Vagina (tissue), 2 donors: ENCODE results near the gene LMO3. TPM values are rescaled to one million over a fixed set of nuclear protein-coding genes. Genes with fewer than 3 reads are reported as not detected.

Source experiments
- DNase-seq, 2 donors: peaks; one replicate each; pipeline ENCODE4 v3.0.0-alpha.2; 2017; ENCODE audit errors: extremely low spot score in 2 of 2
- H3K27ac ChIP-seq: fragments of 200-600 bp; sonication (generic); one replicate; pipeline ENCODE4 v1.5.1; 2019
- H3K27me3 ChIP-seq: fragments of 200-600 bp; sonication (generic); one replicate; pipeline ENCODE4 v1.5.1; 2019
- H3K36me3 ChIP-seq, 2 donors: fragments of 200-600 bp; sonication (generic); one replicate each; pipeline ENCODE4 v1.5.1; 2017 to 2019
- H3K4me1 ChIP-seq: fragments of 200-600 bp; sonication (generic); one replicate; pipeline ENCODE4 v1.5.1; 2019
- H3K4me3 ChIP-seq, 2 donors: fragments of 200-600 bp; sonication (generic); 1 replicate in 1 of 2; 2 replicates in 1 of 2; pipeline ENCODE4 v1.5.1; 2016 to 2019
- H3K9me3 ChIP-seq: fragments of 200-600 bp; sonication (generic); one replicate; pipeline ENCODE4 v1.5.1; 2019
- POLR2A ChIP-seq, 2 donors: fragments of 450-650 bp; IDR thresholded peaks; one replicate each; pipeline ENCODE4 v1.6.1; 2017; ENCODE audit warnings: antibody characterized with exemption in 2 of 2, mild to moderate bottlenecking in 2 of 2, moderate library complexity in 2 of 2
- POLR2AphosphoS5 ChIP-seq, 2 donors: sonication (generic); formaldehyde crosslinking; IDR thresholded peaks; one replicate each; pipeline ENCODE4 v1.9.0; 2017; ENCODE audit warnings: antibody characterized with exemption in 2 of 2, mild to moderate bottlenecking in 2 of 2, low read depth in 1 of 2; ENCODE audit not compliant: insufficient read depth in 1 of 2
- intact Hi-C: fragments of 100-400 bp; cut with DNase I; formaldehyde crosslinking; loops from one replicate; pipeline ENCODE4 v1.15.1; 2023
- total RNA-seq: library from RNA; depleted of rRNA; stranded (reverse); fragments of >200 nt; gene quantifications from one replicate; pipeline ENCODE4 v1.2.3, GENCODE V29; 2016
- TF ChIP-seq, protein P1 (sequence below), 3 experiments: fragments of 450-650 bp in 2 of 3; fragments of 200-600 bp in 1 of 3; sonication (generic) in 1 of 3; IDR thresholded peaks; one replicate each; pipeline ENCODE4 v1.5.1; 2017 to 2019; ENCODE audit warnings: antibody characterized with exemption in 3 of 3, mild to moderate bottlenecking in 2 of 3, moderate library complexity in 2 of 3

LMO3 gene
- total RNA-seq, 1 donor from 2014 or later, result 73.7 TPM

DNA sequence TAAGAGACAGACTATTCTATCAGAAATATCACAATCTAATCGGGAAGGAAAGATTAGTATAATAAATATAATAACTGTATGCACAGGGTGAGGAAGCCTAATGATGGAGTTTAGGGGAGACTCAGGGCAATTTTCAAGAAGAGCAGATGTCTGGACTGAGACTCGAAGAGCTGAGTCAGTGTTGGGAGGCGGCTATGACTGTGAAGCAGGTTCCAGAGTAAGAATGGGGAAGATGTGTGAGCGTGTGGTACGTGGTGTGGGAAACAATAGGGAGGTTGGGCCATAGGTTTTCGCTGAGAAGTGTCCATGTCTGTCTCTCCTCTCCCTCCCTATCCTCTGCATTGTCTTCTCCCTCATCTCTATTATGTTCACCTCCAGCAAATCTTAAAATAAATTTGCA is 85.6 kb downstream of the LMO3 start:
- intact Hi-C loops, result no loop called here
- H3K27ac ChIP-seq, result no peak overlapping the region
- no peaks in the 10 kb centered on the region for H3K27me3 ChIP-seq
- H3K36me3 ChIP-seq, result no peaks in the 10 kb centered on the region
- H3K4me3 ChIP-seq, result no peak overlapping the region
- DNase-seq, result no peak
- TF ChIP-seq, protein P1, sequence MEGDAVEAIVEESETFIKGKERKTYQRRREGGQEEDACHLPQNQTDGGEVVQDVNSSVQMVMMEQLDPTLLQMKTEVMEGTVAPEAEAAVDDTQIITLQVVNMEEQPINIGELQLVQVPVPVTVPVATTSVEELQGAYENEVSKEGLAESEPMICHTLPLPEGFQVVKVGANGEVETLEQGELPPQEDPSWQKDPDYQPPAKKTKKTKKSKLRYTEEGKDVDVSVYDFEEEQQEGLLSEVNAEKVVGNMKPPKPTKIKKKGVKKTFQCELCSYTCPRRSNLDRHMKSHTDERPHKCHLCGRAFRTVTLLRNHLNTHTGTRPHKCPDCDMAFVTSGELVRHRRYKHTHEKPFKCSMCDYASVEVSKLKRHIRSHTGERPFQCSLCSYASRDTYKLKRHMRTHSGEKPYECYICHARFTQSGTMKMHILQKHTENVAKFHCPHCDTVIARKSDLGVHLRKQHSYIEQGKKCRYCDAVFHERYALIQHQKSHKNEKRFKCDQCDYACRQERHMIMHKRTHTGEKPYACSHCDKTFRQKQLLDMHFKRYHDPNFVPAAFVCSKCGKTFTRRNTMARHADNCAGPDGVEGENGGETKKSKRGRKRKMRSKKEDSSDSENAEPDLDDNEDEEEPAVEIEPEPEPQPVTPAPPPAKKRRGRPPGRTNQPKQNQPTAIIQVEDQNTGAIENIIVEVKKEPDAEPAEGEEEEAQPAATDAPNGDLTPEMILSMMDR (IDR thresholded peaks at IDR 0.05), result no peak
- TF ChIP-seq POLR2AphosphoS5 (IDR thresholded peaks at IDR 0.05; ENCODE audit: insufficient read depth in 1 of 2, low read depth in 1 of 2) (no peak), POLR2A (IDR thresholded peaks at IDR 0.05) (no peak)
- H3K4me1 ChIP-seq, result no peaks in the 10 kb centered on the region
- no peaks in the 10 kb centered on the region for H3K9me3 ChIP-seq

GRCh38 chr12:16515666-16516065 is 90.3 kb downstream of the LMO3 start:
- DNase-seq, result no peak
- intact Hi-C loops, result no loop called here
- no peaks in the 10 kb centered on the region for H3K9me3 ChIP-seq

DNA sequence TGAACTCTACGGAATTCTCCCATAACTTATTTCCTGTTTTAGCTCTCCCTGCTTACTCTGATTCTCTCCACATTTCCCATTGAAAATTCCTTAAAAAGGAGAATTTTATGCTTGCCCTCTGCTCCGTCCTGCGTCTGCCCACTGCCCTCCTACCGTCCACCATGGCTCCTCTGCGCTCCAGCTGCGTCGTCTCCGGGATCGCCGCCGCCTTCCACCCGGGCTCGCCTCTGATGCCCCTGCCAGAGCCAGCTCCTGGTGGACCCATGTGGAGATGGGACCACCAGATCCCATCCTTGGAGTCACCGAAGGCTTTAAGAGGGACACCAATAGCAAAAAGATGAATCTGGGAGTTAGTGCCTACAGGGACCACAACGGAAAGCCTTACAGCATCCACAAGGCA is 92.7 kb downstream of the LMO3 start:
- H3K27ac ChIP-seq, result no peak overlapping the region
- TF ChIP-seq POLR2A (IDR thresholded peaks at IDR 0.05) (no peak), POLR2AphosphoS5 (IDR thresholded peaks at IDR 0.05; ENCODE audit: insufficient read depth in 1 of 2, low read depth in 1 of 2) (no peak)
- no peaks in the 10 kb centered on the region for H3K4me1 ChIP-seq
- H3K27me3 ChIP-seq, result no peaks in the 10 kb centered on the region
- DNase-seq, result no peak
- H3K36me3 ChIP-seq, result no peaks in the 10 kb centered on the region
- H3K4me3 ChIP-seq, result no peak overlapping the region
- H3K9me3 ChIP-seq, result no peaks in the 10 kb centered on the region
- intact Hi-C loops, result no loop called here

More at GRCh38 chr12:16515666-16516065, 90.3 kb downstream of the LMO3 start:
- TF ChIP-seq POLR2AphosphoS5 (IDR thresholded peaks at IDR 0.05; ENCODE audit: insufficient read depth in 1 of 2, low read depth in 1 of 2), result no peak
- no peak for TF ChIP-seq POLR2A (IDR thresholded peaks at IDR 0.05)
- Histone ChIP-seq H3K27ac (no peak overlapping the region), H3K27me3 (no peaks in the 10 kb centered on the region), H3K4me3 (no peak overlapping the region), H3K36me3 (no peaks in the 10 kb centered on the region), H3K4me1 (no peaks in the 10 kb centered on the region)

DNA sequence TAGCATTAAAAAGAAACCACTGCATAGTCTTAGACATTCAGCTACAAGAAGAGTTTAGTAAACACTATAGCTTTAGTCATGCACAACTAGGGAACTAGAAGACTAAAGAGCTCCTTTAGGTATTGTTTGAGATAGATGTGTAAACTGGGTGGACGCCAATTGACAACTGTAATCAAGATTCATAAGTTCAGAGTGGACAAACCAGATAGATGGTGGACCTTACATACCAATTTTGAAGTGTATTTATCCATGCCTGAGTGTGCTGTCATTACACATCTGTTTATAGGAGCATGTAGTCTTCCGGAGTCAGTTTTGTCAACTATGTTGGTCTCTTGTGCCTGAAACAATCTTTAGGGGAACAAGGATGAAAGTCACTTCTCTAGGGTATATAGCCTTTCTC is 96.6 kb downstream of the LMO3 start:
- H3K27me3 ChIP-seq, result no peaks in the 10 kb centered on the region
- no peaks in the 10 kb centered on the region for H3K4me1 ChIP-seq
- no peaks in the 10 kb centered on the region for H3K9me3 ChIP-seq
- TF ChIP-seq, protein P1 (IDR thresholded peaks at IDR 0.05), result no peak
- TF ChIP-seq POLR2A (IDR thresholded peaks at IDR 0.05), result no peak
- TF ChIP-seq POLR2AphosphoS5 (IDR thresholded peaks at IDR 0.05; ENCODE audit: insufficient read depth in 1 of 2, low read depth in 1 of 2), result no peak
- H3K27ac ChIP-seq, result no peak overlapping the region
- no peak for DNase-seq
- intact Hi-C loops, result no loop called here
- no peaks in the 10 kb centered on the region for H3K36me3 ChIP-seq
- H3K4me3 ChIP-seq, result no peak overlapping the region

- intact Hi-C loops, result no loop called here
Observed at GRCh38 chr12:16506394-16506793, 99.6 kb downstream of the LMO3 start.

GRCh38 chr12:16504200-16504599 is 101.8 kb downstream of the LMO3 start:
- H3K36me3 ChIP-seq, result no peaks in the 10 kb centered on the region
- no peaks in the 10 kb centered on the region for H3K9me3 ChIP-seq
- no peak for DNase-seq
- TF ChIP-seq, protein P1 (IDR thresholded peaks at IDR 0.05), result no peak
- TF ChIP-seq POLR2AphosphoS5 (IDR thresholded peaks at IDR 0.05; ENCODE audit: insufficient read depth in 1 of 2, low read depth in 1 of 2), result no peak
- TF ChIP-seq POLR2A (IDR thresholded peaks at IDR 0.05), result no peak
- no peak overlapping the region for H3K4me3 ChIP-seq
- H3K27me3 ChIP-seq, result no peaks in the 10 kb centered on the region
- intact Hi-C loops, result no loop called here
- H3K27ac ChIP-seq, result no peak overlapping the region
- no peaks in the 10 kb centered on the region for H3K4me1 ChIP-seq

More at GRCh38 chr12:16506394-16506793, 99.6 kb downstream of the LMO3 start:
- DNase-seq, result no peak
- H3K36me3 ChIP-seq, result no peaks in the 10 kb centered on the region
- no peaks in the 10 kb centered on the region for H3K27me3 ChIP-seq
- no peaks in the 10 kb centered on the region for H3K9me3 ChIP-seq
- no peak overlapping the region for H3K4me3 ChIP-seq
- TF ChIP-seq POLR2AphosphoS5 (IDR thresholded peaks at IDR 0.05; ENCODE audit: insufficient read depth in 1 of 2, low read depth in 1 of 2), result no peak
- TF ChIP-seq POLR2A (IDR thresholded peaks at IDR 0.05), result no peak
- TF ChIP-seq, protein P1 (IDR thresholded peaks at IDR 0.05), result no peak
- H3K27ac ChIP-seq, result no peak overlapping the region
- no peaks in the 10 kb centered on the region for H3K4me1 ChIP-seq
